ENCODE data around the gene ZKSCAN1.
"Not testable (repeated sequence)": the region's sequence is repeated elsewhere in the genome, so short reads cannot be mapped to it uniquely, and the experiment has no call there.

ZKSCAN1 gene

GRCh38 chr7:99991543-99991942 lies 23.9 kb upstream of the ZKSCAN1 start:
- not testable (repeated sequence) for H3K9me3 Mint-ChIP-seq; H3K4me3 Mint-ChIP-seq; H3K27me3 Mint-ChIP-seq; H3K4me1 Mint-ChIP-seq (ENCODE audit: low read depth); H3K36me3 Mint-ChIP-seq (ENCODE audit: low read depth); H3K27ac Mint-ChIP-seq

DNA sequence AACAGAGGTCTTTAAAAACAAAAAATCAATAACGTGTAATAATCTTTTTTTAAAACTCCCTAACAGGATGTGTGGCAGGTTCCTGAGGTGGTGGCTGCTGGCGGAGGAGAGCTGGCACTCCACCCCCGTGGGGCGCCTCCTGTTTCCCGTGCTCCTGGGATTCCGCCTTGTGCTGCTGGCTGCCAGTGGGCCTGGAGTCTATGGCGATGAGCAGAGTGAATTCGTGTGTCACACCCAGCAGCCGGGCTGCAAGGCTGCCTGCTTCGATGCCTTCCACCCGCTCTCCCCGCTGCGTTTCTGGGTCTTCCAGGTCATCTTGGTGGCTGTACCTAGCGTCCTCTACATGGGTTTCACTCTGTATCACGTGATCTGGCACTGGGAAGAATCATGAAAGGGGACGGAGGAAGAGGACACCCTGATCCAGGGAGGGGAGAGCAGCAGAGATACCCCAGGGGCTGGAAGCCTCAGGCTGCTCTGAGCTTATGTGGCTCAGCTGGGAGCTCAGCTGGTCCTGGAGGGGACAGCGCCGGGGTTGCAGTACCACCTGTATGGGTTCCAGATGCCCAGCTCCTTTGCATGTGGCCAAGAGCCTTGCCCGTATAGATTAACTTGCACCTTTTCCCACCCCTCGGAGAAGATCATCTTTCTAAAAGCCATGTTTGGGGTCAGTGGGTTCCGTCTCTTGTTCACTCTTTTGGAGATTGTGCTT lies 22.9 kb upstream of the ZKSCAN1 start:
- H3K36me3 Mint-ChIP-seq (ENCODE audit: low read depth): no peaks in the 10 kb centered on the region
- no peak overlapping the region for H3K27ac Mint-ChIP-seq
- H3K9me3 Mint-ChIP-seq: no peaks in the 10 kb centered on the region
- peaks cover 7% of the 10 kb centered on the region for H3K27me3 Mint-ChIP-seq
- no peak overlapping the region for H3K4me3 Mint-ChIP-seq
- H3K4me1 Mint-ChIP-seq (ENCODE audit: low read depth): peaks cover 6% of the 10 kb centered on the region

GRCh38 chr7:99994819-99995218 lies 20.6 kb upstream of the ZKSCAN1 start:
- no peaks in the 10 kb centered on the region for H3K9me3 Mint-ChIP-seq
- no peak overlapping the region for H3K27ac Mint-ChIP-seq
- no peaks in the 10 kb centered on the region for H3K27me3 Mint-ChIP-seq
- peaks cover 14% of the 10 kb centered on the region for H3K4me1 Mint-ChIP-seq (ENCODE audit: low read depth)
- H3K36me3 Mint-ChIP-seq (ENCODE audit: low read depth): no peaks in the 10 kb centered on the region
- no peak overlapping the region for H3K4me3 Mint-ChIP-seq

- H3K27me3 Mint-ChIP-seq: no peaks in the 10 kb centered on the region
- peak overlapping the region; percentile 76 for H3K27ac Mint-ChIP-seq
- peaks cover 14% of the 10 kb centered on the region for H3K4me1 Mint-ChIP-seq (ENCODE audit: low read depth)
- H3K36me3 Mint-ChIP-seq (ENCODE audit: low read depth): no peaks in the 10 kb centered on the region
- peak overlapping the region; percentile 73 for H3K4me3 Mint-ChIP-seq
- no peaks in the 10 kb centered on the region for H3K9me3 Mint-ChIP-seq
Measured at GRCh38 chr7:99996755-99997544, 18.4 kb upstream of the ZKSCAN1 start.

DNA sequence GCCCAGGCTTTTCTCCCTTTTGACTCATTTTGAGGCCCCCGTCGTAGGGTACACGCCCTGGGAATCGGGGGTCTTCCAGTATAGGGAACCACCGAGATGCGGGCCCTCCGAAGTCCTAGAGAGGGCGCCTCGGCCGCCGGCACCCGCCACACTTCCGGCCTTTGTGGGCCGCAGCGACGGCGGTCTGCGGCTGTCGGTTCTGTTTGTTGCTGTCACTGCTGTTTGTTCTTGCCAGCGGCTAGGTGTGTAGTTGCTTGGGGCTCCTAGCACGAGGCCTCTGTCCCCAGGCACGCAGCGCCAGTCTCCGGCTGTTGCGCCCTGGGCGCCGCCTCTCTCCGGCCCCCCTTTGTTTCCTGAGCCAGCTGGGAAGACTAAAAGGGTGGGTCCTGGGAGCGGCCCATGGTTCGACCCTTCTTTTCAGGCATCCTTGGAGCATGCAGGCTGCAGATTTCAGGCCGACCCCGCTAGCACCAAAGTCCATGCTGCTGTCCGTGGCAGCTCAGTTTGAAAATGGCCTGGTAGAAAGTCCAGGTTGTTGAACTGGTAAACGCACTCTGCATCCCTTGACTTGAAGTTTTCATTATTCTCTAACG lies 17.8 kb upstream of the ZKSCAN1 start:
- peaks cover 14% of the 10 kb centered on the region for H3K4me1 Mint-ChIP-seq (ENCODE audit: low read depth)
- H3K36me3 Mint-ChIP-seq (ENCODE audit: low read depth): no peaks in the 10 kb centered on the region
- no peaks in the 10 kb centered on the region for H3K27me3 Mint-ChIP-seq
- H3K9me3 Mint-ChIP-seq: no peaks in the 10 kb centered on the region
- H3K27ac Mint-ChIP-seq: peak overlapping the region; percentile 76
- peak overlapping the region; percentile 73 for H3K4me3 Mint-ChIP-seq

GRCh38 chr7:100000239-100000638 lies 15.2 kb upstream of the ZKSCAN1 start:
- no peaks in the 10 kb centered on the region for H3K27me3 Mint-ChIP-seq
- H3K9me3 Mint-ChIP-seq: no peaks in the 10 kb centered on the region
- H3K27ac Mint-ChIP-seq: no peak overlapping the region
- H3K4me3 Mint-ChIP-seq: no peak overlapping the region
- H3K36me3 Mint-ChIP-seq (ENCODE audit: low read depth): no peaks in the 10 kb centered on the region
- peaks cover 14% of the 10 kb centered on the region for H3K4me1 Mint-ChIP-seq (ENCODE audit: low read depth)

DNA sequence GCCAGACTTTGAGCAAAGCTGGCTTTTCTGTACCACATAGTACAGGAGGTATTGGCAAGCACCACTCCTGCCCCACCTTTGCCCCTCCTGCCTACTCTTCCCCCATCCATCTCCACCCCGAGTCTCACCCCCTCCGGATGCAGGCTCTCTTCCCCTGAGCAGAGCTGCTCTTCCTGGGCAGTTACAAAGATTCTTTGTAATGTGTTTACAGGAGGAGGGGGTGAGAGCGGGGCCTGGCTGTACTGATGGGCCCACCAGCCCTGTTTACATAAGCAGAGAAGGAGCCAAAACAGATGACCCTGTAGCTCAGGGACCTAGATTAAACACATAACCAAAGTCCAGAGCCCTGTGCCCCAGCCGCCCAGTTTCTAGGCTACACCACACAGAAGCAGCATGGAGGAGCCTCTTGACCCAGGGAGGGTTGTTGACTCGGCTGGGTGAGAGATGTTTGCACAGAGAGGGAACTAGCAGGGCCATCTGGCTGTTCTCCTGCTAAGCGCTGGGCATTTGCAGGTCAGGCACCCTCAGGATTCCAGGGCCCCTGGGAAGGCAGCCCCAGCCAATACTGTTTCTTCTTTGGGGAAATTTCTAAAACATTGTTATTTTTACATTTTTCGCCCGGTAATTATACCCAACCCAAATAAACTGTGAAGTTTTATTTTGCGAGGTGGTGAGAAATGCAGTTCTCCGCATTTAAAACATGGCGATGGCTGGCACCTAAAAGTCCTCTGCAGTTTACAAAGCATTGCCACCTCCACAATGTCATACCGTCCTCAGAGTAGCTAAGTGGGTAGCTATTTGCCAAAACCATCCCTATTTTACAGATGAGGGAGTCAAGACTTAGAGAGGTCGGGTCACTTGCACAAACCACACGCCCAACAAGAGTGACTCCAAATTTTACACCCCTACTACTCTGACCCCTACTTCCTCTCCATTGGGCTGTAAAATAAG lies 11.4 kb upstream of the ZKSCAN1 start:
- Mint-ChIP-seq H3K9me3 (no peaks in the 10 kb centered on the region), H3K4me3 (no peak overlapping the region), H3K27me3 (no peaks in the 10 kb centered on the region), H3K27ac (no peak overlapping the region), H3K4me1 (ENCODE audit: low read depth) (no peaks in the 10 kb centered on the region), H3K36me3 (ENCODE audit: low read depth) (no peaks in the 10 kb centered on the region)

- H3K27ac Mint-ChIP-seq: no peak overlapping the region
- H3K4me1 Mint-ChIP-seq (ENCODE audit: low read depth): peaks cover 2% of the 10 kb centered on the region
- H3K27me3 Mint-ChIP-seq: no peaks in the 10 kb centered on the region
- no peaks in the 10 kb centered on the region for H3K36me3 Mint-ChIP-seq (ENCODE audit: low read depth)
- H3K9me3 Mint-ChIP-seq: no peaks in the 10 kb centered on the region
- H3K4me3 Mint-ChIP-seq: no peak overlapping the region
Measured at GRCh38 chr7:100007887-100008286, 7.5 kb upstream of the ZKSCAN1 start.

DNA sequence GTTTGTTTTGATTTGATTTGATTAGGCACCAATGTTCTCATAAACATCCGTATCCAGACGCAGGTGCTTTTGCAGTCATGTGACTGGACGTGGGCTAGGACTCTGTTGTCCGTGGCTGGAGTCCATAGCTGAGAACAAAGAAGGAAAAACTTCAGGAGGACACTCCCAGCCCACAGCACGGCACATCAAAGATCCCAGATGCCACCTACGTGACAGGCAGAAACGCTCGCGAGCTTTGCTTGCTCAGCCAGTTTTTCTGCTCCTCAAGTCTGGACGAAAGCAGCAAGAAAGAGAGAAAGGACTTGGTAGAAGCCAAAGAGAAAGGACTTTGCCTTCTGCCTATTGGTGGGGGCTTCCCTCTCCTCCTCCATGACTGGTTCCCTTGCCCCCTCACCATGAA lies 6.9 kb upstream of the ZKSCAN1 start:
- Mint-ChIP-seq H3K27me3 (no peaks in the 10 kb centered on the region), H3K4me3 (no peak overlapping the region), H3K27ac (no peak overlapping the region)

DNA sequence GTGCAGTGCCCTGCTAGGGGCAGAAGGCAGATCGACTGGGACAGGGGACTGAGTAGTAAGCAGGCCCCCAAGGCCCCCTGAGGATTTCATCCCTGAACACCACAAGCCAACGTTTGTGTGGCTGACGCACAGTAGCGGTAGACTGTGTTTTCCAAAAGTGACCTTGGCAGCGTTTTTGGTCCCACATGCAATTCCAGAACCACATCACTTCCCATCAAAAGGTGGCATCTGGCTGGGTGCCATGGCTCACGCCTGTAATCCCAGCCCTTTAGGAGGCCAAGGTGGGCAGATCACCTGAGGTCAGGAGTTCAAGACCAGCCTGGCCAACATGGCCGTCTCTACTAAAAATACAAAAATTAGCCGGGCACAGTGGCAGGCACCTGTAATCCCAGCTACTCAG lies 5.4 kb upstream of the ZKSCAN1 start:
- H3K36me3 Mint-ChIP-seq (ENCODE audit: low read depth); H3K4me3 Mint-ChIP-seq; H3K27me3 Mint-ChIP-seq; H3K9me3 Mint-ChIP-seq; H3K27ac Mint-ChIP-seq: not testable (repeated sequence)
- H3K4me1 Mint-ChIP-seq (ENCODE audit: low read depth): peaks cover 21% of the 10 kb centered on the region

More for the DNA sequence above, 6.9 kb upstream of the ZKSCAN1 start:
- Mint-ChIP-seq H3K4me1 (ENCODE audit: low read depth) (peaks cover 9% of the 10 kb centered on the region), H3K36me3 (ENCODE audit: low read depth) (no peaks in the 10 kb centered on the region), H3K9me3 (no peaks in the 10 kb centered on the region)

GRCh38 chr7:100010901-100011300 lies 4.5 kb upstream of the ZKSCAN1 start:
- no peaks in the 10 kb centered on the region for H3K9me3 Mint-ChIP-seq
- peaks cover 25% of the 10 kb centered on the region for H3K4me1 Mint-ChIP-seq (ENCODE audit: low read depth)
- H3K36me3 Mint-ChIP-seq (ENCODE audit: low read depth): no peaks in the 10 kb centered on the region
- H3K27ac Mint-ChIP-seq: no peak overlapping the region
- no peak overlapping the region for H3K4me3 Mint-ChIP-seq
- H3K27me3 Mint-ChIP-seq: no peaks in the 10 kb centered on the region

DNA sequence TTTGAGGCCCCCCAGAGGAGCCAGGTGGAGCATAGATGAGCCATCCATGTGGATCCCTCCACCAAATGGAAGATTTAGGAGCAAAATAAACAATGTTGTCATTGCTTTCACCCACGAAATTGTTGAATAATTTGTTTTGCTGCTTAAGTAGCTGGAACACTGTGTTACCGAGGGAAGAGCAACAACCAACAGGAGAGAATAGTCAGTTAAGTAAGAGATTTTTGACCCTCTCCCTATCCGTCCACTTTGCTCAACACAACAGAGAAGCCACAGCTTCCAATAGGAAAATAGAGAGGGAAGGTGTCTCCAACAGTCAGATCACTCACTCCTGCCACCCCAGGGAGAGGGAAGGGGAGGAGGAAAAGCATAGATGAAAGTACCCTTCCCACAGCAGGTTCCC lies 3.9 kb upstream of the ZKSCAN1 start:
- no peaks in the 10 kb centered on the region for H3K9me3 Mint-ChIP-seq
- H3K27me3 Mint-ChIP-seq: no peaks in the 10 kb centered on the region
- peaks cover 31% of the 10 kb centered on the region for H3K4me1 Mint-ChIP-seq (ENCODE audit: low read depth)
- no peak overlapping the region for H3K27ac Mint-ChIP-seq
- peaks cover 6% of the 10 kb centered on the region for H3K36me3 Mint-ChIP-seq (ENCODE audit: low read depth)
- H3K4me3 Mint-ChIP-seq: no peak overlapping the region

GRCh38 chr7:100012385-100013327 lies 2.7 kb upstream of the ZKSCAN1 start:
- Mint-ChIP-seq H3K27ac (peak overlapping the region; percentile 45), H3K4me1 (ENCODE audit: low read depth) (peaks cover 41% of the 10 kb centered on the region)
- not testable (repeated sequence) for H3K4me3 Mint-ChIP-seq; H3K36me3 Mint-ChIP-seq (ENCODE audit: low read depth); H3K9me3 Mint-ChIP-seq; H3K27me3 Mint-ChIP-seq

DNA sequence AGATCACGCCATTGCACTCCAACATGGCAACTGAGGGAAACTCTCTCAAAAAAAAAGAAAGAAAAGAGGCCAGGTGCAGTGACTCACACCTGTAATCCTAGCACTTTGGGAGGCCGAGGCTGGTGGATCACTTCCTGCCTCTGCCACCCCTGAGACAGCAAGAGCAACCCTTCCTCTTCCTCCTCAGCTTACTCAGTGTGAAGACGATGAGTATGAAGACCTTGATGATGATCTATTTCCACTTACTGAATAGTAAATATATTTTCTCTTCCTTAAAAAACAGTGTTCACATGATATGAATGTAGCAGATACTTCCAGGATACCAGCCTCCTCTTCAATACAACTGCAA lies 2.1 kb upstream of the ZKSCAN1 start:
- peaks cover 14% of the 10 kb centered on the region for H3K36me3 Mint-ChIP-seq (ENCODE audit: low read depth)
- peak overlapping the region; percentile 45 for H3K27ac Mint-ChIP-seq
- no peaks in the 10 kb centered on the region for H3K9me3 Mint-ChIP-seq
- no peak overlapping the region for H3K4me3 Mint-ChIP-seq
- no peaks in the 10 kb centered on the region for H3K27me3 Mint-ChIP-seq
- H3K4me1 Mint-ChIP-seq (ENCODE audit: low read depth): peaks cover 47% of the 10 kb centered on the region
